ENCODE results near the gene ZDHHC14. TPM values are rescaled to one million over a fixed set of nuclear protein-coding genes. Genes with fewer than 3 reads are reported as not detected.
A peak's percentile ranks its signal among the peaks of the same experiment; 100 is the strongest.

ZDHHC14 gene
- total RNA-seq, 2 donors from 2014 or later = 2.1 to 2.2 TPM

- Mint-ChIP-seq H3K27ac (no peak overlapping the region), H3K4me1 (peaks cover 4% of the 10 kb centered on the region), H3K36me3 (ENCODE audit: low read depth) (no peaks in the 10 kb centered on the region), H3K9me3 (peaks cover 10% of the 10 kb centered on the region), H3K4me3 (no peak overlapping the region), H3K27me3 (peaks cover 4% of the 10 kb centered on the region)
- no peak for ATAC-seq (replicated peaks)
These were observed 340.4 kb downstream of the ZDHHC14 start for GRCh38 chr6:157721426-157721825.

GRCh38 chr6:157721830-157722229 is 340.8 kb downstream of the ZDHHC14 start:
- Mint-ChIP-seq H3K27me3 (peaks cover 4% of the 10 kb centered on the region), H3K4me3 (no peak overlapping the region)

DNA sequence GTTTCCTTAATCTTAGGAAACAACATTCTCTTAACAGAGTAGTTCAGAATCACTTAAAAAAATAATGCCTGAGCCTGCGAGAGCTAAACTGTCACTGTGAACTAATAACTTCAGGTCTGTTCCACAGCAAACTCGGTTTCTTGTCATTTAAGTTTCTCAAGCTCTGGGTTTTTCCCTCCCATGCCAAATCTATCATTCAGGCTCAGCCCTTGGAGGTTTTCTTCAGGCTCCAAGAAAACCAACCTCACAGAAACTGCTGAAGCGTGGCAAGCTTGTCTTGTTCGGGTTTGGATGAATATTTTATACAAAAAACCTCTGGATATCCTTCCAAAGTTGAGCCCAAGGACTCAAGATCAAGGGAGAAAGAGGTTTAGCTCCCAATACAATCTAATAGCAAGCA is 342.4 kb downstream of the ZDHHC14 start:
- Mint-ChIP-seq H3K36me3 (ENCODE audit: low read depth) (no peaks in the 10 kb centered on the region), H3K9me3 (peaks cover 10% of the 10 kb centered on the region), H3K27me3 (peaks cover 4% of the 10 kb centered on the region), H3K4me3 (no peak overlapping the region), H3K27ac (no peak overlapping the region), H3K4me1 (peaks cover 4% of the 10 kb centered on the region)
- ATAC-seq (replicated peaks) = no peak

More at GRCh38 chr6:157721830-157722229, 340.8 kb downstream of the ZDHHC14 start:
- no peak for ATAC-seq (replicated peaks)
- Mint-ChIP-seq H3K36me3 (ENCODE audit: low read depth) (no peaks in the 10 kb centered on the region), H3K27ac (no peak overlapping the region), H3K4me1 (peaks cover 4% of the 10 kb centered on the region), H3K9me3 (peaks cover 10% of the 10 kb centered on the region)

GRCh38 chr6:157724138-157724820 is 343.3 kb downstream of the ZDHHC14 start:
- H3K9me3 Mint-ChIP-seq = peaks cover 10% of the 10 kb centered on the region
- no peak overlapping the region for H3K27ac Mint-ChIP-seq
- ATAC-seq (replicated peaks) = no peak
- H3K4me1 Mint-ChIP-seq = peaks cover 4% of the 10 kb centered on the region
- H3K4me3 Mint-ChIP-seq = no peak overlapping the region
- H3K27me3 Mint-ChIP-seq = peaks cover 4% of the 10 kb centered on the region
- H3K36me3 Mint-ChIP-seq (ENCODE audit: low read depth) = no peaks in the 10 kb centered on the region

GRCh38 chr6:157724960-157725741 is 344.2 kb downstream of the ZDHHC14 start:
- no peak overlapping the region for H3K27ac Mint-ChIP-seq
- peak; percentile 39 for ATAC-seq (replicated peaks)
- H3K27me3 Mint-ChIP-seq = peaks cover 4% of the 10 kb centered on the region
- H3K36me3 Mint-ChIP-seq (ENCODE audit: low read depth) = no peaks in the 10 kb centered on the region
- peaks cover 4% of the 10 kb centered on the region for H3K4me1 Mint-ChIP-seq
- H3K4me3 Mint-ChIP-seq = no peak overlapping the region
- H3K9me3 Mint-ChIP-seq = peaks cover 10% of the 10 kb centered on the region

DNA sequence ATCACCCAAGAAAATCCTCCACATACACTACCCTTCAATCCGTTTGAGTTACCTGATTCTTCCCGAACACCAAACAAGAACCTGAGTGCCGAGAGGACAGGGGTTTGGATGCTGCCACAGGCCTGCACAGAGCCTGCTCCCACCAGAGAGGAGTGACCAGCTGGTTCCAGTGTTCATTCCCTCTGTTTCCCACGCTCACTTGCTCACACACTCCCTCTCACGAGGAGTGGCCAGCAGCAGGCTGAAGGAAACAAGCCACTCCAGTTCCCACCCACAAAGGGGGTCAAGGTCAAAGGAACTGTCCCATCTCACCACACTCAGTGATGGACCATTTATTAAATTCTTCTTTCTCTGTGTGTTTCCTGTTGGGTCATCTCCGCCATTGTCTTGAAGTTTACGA is 344.8 kb downstream of the ZDHHC14 start:
- Mint-ChIP-seq H3K9me3 (peaks cover 10% of the 10 kb centered on the region), H3K36me3 (ENCODE audit: low read depth) (no peaks in the 10 kb centered on the region), H3K4me1 (peaks cover 4% of the 10 kb centered on the region), H3K4me3 (no peak overlapping the region), H3K27ac (no peak overlapping the region), H3K27me3 (peaks cover 4% of the 10 kb centered on the region)
- no peak for ATAC-seq (replicated peaks)

DNA sequence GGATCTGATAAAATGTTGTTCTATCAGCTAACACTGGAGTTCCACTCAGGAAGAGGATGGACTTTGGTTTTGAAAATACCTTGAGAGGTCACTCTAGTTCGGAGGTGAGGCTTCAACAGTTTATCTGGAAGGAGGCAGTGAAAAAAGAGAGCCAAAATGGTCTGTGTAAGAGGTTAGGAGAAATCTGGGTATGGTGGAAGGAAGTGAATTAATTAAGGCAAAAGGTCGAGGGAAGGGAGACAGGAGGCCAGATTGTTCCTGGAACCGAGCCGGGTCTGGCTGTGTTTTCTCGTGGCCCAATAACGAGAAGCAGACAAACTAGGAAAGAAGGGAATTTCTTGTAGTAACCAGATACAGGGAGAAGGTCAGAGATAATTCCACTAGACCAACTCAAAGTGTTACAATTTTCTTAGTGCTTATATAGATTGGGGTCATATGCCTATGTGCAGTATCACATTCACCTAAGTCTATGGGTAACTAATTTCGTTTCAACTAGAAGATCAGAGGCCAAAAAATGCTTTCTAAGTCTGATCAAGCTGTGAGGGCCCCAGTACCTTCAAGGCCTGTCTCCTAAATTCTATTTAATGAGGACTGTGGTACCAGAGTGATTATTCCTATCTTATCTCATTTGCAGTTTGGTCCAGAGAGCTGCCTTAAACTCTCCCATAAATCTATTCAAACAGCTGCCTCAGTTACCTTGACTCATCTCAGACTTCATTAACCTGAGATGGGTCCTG is 346.1 kb downstream of the ZDHHC14 start:
- Mint-ChIP-seq H3K36me3 (ENCODE audit: low read depth) (no peaks in the 10 kb centered on the region), H3K4me1 (peaks cover 4% of the 10 kb centered on the region), H3K9me3 (peaks cover 10% of the 10 kb centered on the region), H3K27me3 (peaks cover 4% of the 10 kb centered on the region), H3K27ac (no peak overlapping the region), H3K4me3 (no peak overlapping the region)
- ATAC-seq (replicated peaks) = no peak

Other genes starting within 250 kb of the ZDHHC14 start
- 1 to 10 TPM; 5.1 to 6.2 TPM for gene TMEM242, start 57.7 kb upstream of the ZDHHC14 start, total RNA-seq

Measured in activated T-helper 17 cell treated with anti-CD3 and anti-CD28 coated beads, Interleukin-2, amount 50 U/mL, for 72 hours (primary cell).